ENCODE results near the gene UNC5CL.

DNA sequence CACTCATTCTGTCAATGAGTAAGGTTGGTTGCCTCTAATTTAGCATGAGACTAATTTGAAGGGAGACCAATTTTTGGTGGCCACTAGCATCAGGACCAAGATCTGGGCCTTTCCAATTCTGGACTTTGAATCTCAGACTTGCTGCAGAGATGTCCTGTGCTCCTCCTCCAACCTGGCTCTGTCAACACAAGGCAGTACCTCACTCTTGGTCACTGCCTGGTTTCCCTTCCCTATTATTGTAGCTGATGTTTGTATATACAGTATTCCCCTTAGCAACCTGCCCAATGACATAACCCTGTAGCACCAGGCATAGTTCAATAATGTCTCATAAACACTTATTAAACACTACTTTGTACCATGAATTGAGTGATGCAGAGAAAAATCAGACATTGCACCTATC is 50.4 kb downstream of the UNC5CL start:
- TF ChIP-seq, protein P1, sequence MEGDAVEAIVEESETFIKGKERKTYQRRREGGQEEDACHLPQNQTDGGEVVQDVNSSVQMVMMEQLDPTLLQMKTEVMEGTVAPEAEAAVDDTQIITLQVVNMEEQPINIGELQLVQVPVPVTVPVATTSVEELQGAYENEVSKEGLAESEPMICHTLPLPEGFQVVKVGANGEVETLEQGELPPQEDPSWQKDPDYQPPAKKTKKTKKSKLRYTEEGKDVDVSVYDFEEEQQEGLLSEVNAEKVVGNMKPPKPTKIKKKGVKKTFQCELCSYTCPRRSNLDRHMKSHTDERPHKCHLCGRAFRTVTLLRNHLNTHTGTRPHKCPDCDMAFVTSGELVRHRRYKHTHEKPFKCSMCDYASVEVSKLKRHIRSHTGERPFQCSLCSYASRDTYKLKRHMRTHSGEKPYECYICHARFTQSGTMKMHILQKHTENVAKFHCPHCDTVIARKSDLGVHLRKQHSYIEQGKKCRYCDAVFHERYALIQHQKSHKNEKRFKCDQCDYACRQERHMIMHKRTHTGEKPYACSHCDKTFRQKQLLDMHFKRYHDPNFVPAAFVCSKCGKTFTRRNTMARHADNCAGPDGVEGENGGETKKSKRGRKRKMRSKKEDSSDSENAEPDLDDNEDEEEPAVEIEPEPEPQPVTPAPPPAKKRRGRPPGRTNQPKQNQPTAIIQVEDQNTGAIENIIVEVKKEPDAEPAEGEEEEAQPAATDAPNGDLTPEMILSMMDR (IDR thresholded peaks at IDR 0.05; ENCODE audit: insufficient read depth, low read length, poor library complexity, severe bottlenecking), result no peak
- TF ChIP-seq EZH2phosphoT487 (conservative IDR thresholded peaks at IDR 0.05; ENCODE audit: low read length), result no peak

Measured in SU-DHL-6 (cell line).